AG08395 (cell line): ENCODE measurements around the gene DSCAM.

Experiments used
- DNase-seq: peaks from one replicate; pipeline ENCODE4 v3.0.0; 2012; ENCODE audit warnings: mixed read lengths, low spot score

Gene DSCAM

GRCh38 chr21:40652436-40652835, 194.5 kb downstream of the DSCAM start:
- DNase-seq = no peak

GRCh38 chr21:40647706-40648105, 199.3 kb downstream of the DSCAM start:
- DNase-seq = no peak

GRCh38 chr21:40646651-40647050, 200.3 kb downstream of the DSCAM start:
- no peak for DNase-seq

- DNase-seq = no peak
Measured at GRCh38 chr21:40641042-40641441, 205.9 kb downstream of the DSCAM start.

GRCh38 chr21:40640266-40640789, 206.6 kb downstream of the DSCAM start:
- DNase-seq = no peak

- no peak for DNase-seq
Measured at GRCh38 chr21:40639616-40640194, 207.3 kb downstream of the DSCAM start.

- DNase-seq = no peak
Measured at GRCh38 chr21:40638466-40639251, 208.3 kb downstream of the DSCAM start.

- DNase-seq = no peak
Measured at GRCh38 chr21:40636026-40636425, 210.9 kb downstream of the DSCAM start.

GRCh38 chr21:40635391-40635790, 211.6 kb downstream of the DSCAM start:
- DNase-seq = no peak

GRCh38 chr21:40634141-40634540, 212.8 kb downstream of the DSCAM start:
- no peak for DNase-seq

- DNase-seq = no peak
Measured at GRCh38 chr21:40633048-40633447, 213.9 kb downstream of the DSCAM start.

- DNase-seq = peak; percentile 26
Measured at GRCh38 chr21:40631211-40631610, 215.7 kb downstream of the DSCAM start.

- no peak for DNase-seq
Measured at GRCh38 chr21:40625991-40626390, 221.0 kb downstream of the DSCAM start.

GRCh38 chr21:40623528-40623927, 223.4 kb downstream of the DSCAM start:
- no peak for DNase-seq

- no peak for DNase-seq
Measured at GRCh38 chr21:40622531-40622930, 224.4 kb downstream of the DSCAM start.

GRCh38 chr21:40620386-40621145, 226.4 kb downstream of the DSCAM start:
- DNase-seq = no peak

GRCh38 chr21:40618191-40618973, 228.6 kb downstream of the DSCAM start:
- DNase-seq = no peak

GRCh38 chr21:40616377-40616704, 230.6 kb downstream of the DSCAM start:
- no peak for DNase-seq

GRCh38 chr21:40615505-40616376, 231.2 kb downstream of the DSCAM start:
- DNase-seq = no peak

- DNase-seq = no peak
Measured at GRCh38 chr21:40613546-40614030, 233.4 kb downstream of the DSCAM start.

GRCh38 chr21:40610345-40610744, 236.6 kb downstream of the DSCAM start:
- DNase-seq = no peak
